ENCODE measurements around the gene TCF25.
"Not testable (repeated sequence)": the region's sequence is repeated elsewhere in the genome, so short reads cannot be mapped to it uniquely, and the experiment has no call there.

DNA sequence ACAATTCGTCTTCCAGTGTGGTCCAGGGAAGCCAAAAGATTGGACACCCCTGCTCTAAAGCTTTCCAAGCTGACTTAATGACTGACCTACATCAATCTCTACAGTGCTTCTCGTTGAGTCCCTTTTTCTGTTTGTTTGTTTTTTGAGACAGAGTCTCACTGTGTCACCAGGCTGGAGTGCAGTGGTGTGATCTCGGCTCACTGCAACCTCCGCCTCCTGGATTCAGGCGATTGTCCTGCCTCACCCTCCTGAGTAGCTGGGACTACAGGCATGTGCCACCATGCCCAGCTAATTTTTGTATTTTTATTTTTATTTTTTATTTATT, 49.6 kb upstream of the TCF25 start:
- TF ChIP-seq, protein P1, sequence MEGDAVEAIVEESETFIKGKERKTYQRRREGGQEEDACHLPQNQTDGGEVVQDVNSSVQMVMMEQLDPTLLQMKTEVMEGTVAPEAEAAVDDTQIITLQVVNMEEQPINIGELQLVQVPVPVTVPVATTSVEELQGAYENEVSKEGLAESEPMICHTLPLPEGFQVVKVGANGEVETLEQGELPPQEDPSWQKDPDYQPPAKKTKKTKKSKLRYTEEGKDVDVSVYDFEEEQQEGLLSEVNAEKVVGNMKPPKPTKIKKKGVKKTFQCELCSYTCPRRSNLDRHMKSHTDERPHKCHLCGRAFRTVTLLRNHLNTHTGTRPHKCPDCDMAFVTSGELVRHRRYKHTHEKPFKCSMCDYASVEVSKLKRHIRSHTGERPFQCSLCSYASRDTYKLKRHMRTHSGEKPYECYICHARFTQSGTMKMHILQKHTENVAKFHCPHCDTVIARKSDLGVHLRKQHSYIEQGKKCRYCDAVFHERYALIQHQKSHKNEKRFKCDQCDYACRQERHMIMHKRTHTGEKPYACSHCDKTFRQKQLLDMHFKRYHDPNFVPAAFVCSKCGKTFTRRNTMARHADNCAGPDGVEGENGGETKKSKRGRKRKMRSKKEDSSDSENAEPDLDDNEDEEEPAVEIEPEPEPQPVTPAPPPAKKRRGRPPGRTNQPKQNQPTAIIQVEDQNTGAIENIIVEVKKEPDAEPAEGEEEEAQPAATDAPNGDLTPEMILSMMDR (conservative IDR thresholded peaks at IDR 0.05) = not testable (repeated sequence)
- not testable (repeated sequence) for TF ChIP-seq ZFX (IDR thresholded peaks at IDR 0.05)

All from C4-2B (cell line).